ENCODE measurements around the gene UPP1. TPM values are rescaled to one million over a fixed set of nuclear protein-coding genes. Genes with fewer than 3 reads are reported as not detected.

UPP1 gene
- total RNA-seq, 2 experiments from 2014 or later = 1.8 to 7.0 TPM

DNA sequence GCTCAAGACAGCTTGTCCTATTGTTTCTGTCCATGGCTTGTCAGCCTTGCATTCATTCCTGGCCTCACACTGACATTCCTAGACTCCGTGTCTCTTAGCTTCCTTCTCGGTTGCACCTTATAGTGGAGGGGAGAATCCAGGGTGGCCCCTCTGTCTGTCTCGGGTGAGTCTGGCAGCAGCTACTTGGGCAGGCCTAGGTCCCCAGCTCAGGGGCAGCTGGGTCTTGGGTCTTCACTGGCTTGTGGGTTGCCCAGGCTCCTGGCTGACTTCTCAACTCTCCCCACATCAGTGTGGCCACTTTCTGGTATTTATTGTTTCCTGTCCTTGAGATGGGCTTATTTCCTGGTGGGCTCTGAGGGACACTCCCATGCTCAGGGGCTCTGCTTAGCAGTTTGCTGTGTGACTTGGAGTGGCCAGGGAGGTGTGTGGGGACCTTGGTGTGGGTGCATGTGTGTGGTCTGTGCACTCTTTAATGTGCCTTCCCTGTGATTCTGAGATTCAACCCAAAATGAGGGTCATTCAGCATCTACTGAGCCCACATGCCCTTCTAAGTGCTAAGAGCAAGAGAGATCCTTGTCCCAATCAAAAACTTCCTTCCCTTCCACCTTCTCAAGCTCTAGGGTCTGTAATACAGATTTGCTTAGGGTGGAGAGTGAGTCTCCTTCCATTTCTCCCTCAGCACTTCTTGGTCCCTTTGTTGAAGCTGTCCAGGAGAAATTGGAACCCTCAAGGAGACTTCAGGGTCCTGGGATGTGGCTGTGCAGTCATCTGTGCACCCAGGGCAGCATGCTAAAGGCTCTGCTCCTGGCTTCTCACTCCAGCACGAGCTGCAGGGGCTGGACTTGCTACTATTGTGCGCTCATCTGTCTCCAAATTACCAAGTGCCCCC is 20.1 kb downstream of the UPP1 start:
- DNase-seq (ENCODE audit: low spot score) = no peak
- H3K36me3 ChIP-seq (ENCODE audit: insufficient read depth, low read length) = no peaks in the 10 kb centered on the region
- no TSS peak for BruUV-seq (replicated peaks)
- H3K9me2 ChIP-seq (ENCODE audit: insufficient read depth, low read length) = no peaks in the 10 kb centered on the region
- no peak overlapping the region for H2AFZ ChIP-seq (ENCODE audit: low read length)
- POLR2A ChIA-PET = interaction anchor here (0.7 to 1.8 kb wide), 3 partner anchors 10 to 120 kb away, joined by 3 to 7 read pairs (median 6); no protein-coding TSS in a partner anchor
- no peaks in the 10 kb centered on the region for H4K20me1 ChIP-seq (ENCODE audit: insufficient read depth, low read length)
- H3K79me2 ChIP-seq (ENCODE audit: insufficient read depth, low read depth, low read length) = no peaks in the 10 kb centered on the region
- intact Hi-C loops (cut with micrococcal nuclease; ENCODE audit: unreplicated experiment) = no loop called here
- H3K27ac ChIP-seq (ENCODE audit: low read depth, low read length, poor library complexity, severe bottlenecking) = no peak overlapping the region
- H3K4me3 ChIP-seq (ENCODE audit: low read depth, low read length, poor library complexity, severe bottlenecking) = no peak overlapping the region
- TF ChIP-seq, protein P1, sequence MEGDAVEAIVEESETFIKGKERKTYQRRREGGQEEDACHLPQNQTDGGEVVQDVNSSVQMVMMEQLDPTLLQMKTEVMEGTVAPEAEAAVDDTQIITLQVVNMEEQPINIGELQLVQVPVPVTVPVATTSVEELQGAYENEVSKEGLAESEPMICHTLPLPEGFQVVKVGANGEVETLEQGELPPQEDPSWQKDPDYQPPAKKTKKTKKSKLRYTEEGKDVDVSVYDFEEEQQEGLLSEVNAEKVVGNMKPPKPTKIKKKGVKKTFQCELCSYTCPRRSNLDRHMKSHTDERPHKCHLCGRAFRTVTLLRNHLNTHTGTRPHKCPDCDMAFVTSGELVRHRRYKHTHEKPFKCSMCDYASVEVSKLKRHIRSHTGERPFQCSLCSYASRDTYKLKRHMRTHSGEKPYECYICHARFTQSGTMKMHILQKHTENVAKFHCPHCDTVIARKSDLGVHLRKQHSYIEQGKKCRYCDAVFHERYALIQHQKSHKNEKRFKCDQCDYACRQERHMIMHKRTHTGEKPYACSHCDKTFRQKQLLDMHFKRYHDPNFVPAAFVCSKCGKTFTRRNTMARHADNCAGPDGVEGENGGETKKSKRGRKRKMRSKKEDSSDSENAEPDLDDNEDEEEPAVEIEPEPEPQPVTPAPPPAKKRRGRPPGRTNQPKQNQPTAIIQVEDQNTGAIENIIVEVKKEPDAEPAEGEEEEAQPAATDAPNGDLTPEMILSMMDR (conservative IDR thresholded peaks at IDR 0.05; ENCODE audit: low read length) = no peak
- TF ChIP-seq EZH2phosphoT487 (IDR thresholded peaks at IDR 0.05; ENCODE audit: borderline replicate concordance, low read depth, low read length) = no peak
- H3K4me2 ChIP-seq (ENCODE audit: low read length) = no peak overlapping the region
- CTCF ChIA-PET (ENCODE audit: unreplicated experiment) = interaction anchor here (0.6 to 1.9 kb wide), 4 partner anchors 104 to 164 kb away, joined by 3 to 9 read pairs (median 3); no protein-coding TSS in a partner anchor
- H3K4me1 ChIP-seq (ENCODE audit: insufficient read depth, low read length, poor library complexity, severe bottlenecking) = peaks cover 5% of the 10 kb centered on the region
- no peaks in the 10 kb centered on the region for H3K9me3 ChIP-seq (ENCODE audit: low read length)

DNA sequence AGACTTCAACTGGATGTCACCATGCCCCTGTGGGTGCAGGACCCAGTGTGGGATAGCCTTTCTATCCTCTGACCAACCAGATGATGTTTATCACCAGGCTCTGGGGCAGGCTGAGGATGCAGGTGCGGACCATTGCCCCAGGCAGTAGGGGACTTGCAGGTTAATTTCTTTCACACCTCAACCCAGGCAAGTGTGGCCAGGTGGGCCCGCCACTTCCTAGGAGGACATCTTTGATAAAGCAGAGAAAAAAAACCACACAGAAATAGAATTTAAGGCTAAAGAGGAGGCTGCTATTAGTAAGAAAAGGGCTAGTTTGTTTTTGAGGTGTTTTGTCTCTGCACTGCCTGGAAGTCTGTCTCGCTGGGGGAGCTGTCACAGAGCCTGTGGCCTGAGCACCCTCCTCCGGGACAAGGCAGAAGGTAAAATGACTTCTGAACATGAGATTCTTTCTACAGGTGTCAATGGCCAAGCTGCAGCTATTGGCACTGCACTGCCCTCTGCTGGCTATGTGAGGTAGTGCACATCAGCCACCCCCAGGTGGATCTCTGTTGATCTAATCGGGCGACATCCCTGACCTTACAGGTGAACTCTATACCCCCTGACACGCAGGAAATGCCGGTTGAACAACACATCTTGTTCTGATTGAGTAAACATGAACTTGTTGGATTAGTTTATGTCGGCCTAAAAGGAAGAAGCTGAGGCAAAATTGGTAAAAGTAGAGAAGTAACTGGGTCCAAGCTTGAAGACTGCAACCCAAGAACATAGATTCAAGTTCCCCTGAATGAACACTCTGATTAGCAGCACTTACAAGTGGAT is 21.0 kb downstream of the UPP1 start:
- POLR2A ChIA-PET = interaction anchor here (0.9 to 1.8 kb wide), 6 partner anchors 32 to 158 kb away, joined by 3 to 7 read pairs (median 3); no protein-coding TSS in a partner anchor
- no TSS peak for BruUV-seq (replicated peaks)

More for the DNA sequence above, 21.0 kb downstream of the UPP1 start:
- H3K4me1 ChIP-seq (ENCODE audit: insufficient read depth, low read length, poor library complexity, severe bottlenecking) = peaks cover 5% of the 10 kb centered on the region
- no peaks in the 10 kb centered on the region for H3K9me3 ChIP-seq (ENCODE audit: low read length)
- no peak overlapping the region for H3K4me2 ChIP-seq (ENCODE audit: low read length)
- CTCF ChIA-PET (ENCODE audit: unreplicated experiment) = interaction anchor here (0.7 to 1.3 kb wide), 6 partner anchors 105 to 166 kb away, joined by 3 to 4 read pairs (median 3); no protein-coding TSS in a partner anchor
- intact Hi-C loops (cut with micrococcal nuclease; ENCODE audit: unreplicated experiment) = loop anchor here (1.0 to 5.0 kb wide), 4 partner anchors 73 to 843 kb away; partner anchors contain the start of gene C7orf57
- peak overlapping the region; percentile 3; the same call in 1 of the 2 replicates for H2AFZ ChIP-seq (ENCODE audit: low read length)
- H3K79me2 ChIP-seq (ENCODE audit: insufficient read depth, low read depth, low read length) = no peaks in the 10 kb centered on the region
- no peaks in the 10 kb centered on the region for H4K20me1 ChIP-seq (ENCODE audit: insufficient read depth, low read length)
- H3K4me3 ChIP-seq (ENCODE audit: low read depth, low read length, poor library complexity, severe bottlenecking) = no peak overlapping the region
- no peaks in the 10 kb centered on the region for H3K9me2 ChIP-seq (ENCODE audit: insufficient read depth, low read length)
- peak; percentile 81 for DNase-seq (ENCODE audit: low spot score)
- no peak for TF ChIP-seq EZH2phosphoT487 (IDR thresholded peaks at IDR 0.05; ENCODE audit: borderline replicate concordance, low read depth, low read length)
- TF ChIP-seq, protein P1 (conservative IDR thresholded peaks at IDR 0.05; ENCODE audit: low read length) = peak; percentile 99
- no peaks in the 10 kb centered on the region for H3K36me3 ChIP-seq (ENCODE audit: insufficient read depth, low read length)
- no peak overlapping the region for H3K27ac ChIP-seq (ENCODE audit: low read depth, low read length, poor library complexity, severe bottlenecking)
